Activated effector memory CD4-positive, alpha-beta T cell treated with anti-CD3 and anti-CD28 coated beads, Interleukin-2, amount 50 U/mL, for 16 hours (primary cell): Measurements from ENCODE around the gene CGREF1.
"Not testable (repeated sequence)": the region's sequence is repeated elsewhere in the genome, so short reads cannot be mapped to it uniquely, and the experiment has no call there.

ENCODE experiments used
- DNase-seq: peaks from one replicate; pipeline ENCODE4 v3.0.0-alpha.2; 2020

Gene CGREF1

DNA sequence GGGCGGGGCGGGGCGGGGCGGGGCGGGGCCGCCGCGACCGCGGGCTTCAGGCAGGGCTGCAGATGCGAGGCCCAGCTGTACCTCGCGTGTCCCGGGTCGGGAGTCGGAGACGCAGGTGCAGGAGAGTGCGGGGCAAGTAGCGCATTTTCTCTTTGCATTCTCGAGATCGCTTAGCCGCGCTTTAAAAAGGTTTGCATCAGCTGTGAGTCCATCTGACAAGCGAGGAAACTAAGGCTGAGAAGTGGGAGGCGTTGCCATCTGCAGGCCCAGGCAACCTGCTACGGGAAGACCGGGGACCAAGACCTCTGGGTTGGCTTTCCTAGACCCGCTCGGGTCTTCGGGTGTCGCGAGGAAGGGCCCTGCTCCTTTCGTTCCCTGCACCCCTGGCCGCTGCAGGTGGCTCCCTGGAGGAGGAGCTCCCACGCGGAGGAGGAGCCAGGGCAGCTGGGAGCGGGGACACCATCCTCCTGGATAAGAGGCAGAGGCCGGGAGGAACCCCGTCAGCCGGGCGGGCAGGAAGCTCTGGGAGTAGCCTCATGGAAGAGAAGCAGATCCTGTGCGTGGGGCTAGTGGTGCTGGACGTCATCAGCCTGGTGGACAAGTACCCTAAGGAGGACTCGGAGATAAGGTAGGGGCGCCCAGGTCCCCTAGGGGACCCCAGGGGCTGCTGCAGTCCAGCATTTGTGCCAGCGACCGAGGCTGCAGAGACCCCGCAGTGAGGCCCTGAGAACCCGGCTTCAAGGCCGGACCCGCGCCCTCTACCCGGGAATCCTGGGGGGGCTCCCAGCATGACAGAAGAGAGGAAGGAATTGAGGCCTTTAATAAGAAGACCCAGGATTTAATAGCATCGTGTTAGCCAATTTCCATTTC, 32.0 kb downstream of the CGREF1 start, which contains the start of gene KHK:
Gene KHK, plus strand, starts transcription at position 49 of the 870 bp plus-strand sequence. Its CDS starts 488 bp downstream, at position 537.
- no peak for DNase-seq

DNA sequence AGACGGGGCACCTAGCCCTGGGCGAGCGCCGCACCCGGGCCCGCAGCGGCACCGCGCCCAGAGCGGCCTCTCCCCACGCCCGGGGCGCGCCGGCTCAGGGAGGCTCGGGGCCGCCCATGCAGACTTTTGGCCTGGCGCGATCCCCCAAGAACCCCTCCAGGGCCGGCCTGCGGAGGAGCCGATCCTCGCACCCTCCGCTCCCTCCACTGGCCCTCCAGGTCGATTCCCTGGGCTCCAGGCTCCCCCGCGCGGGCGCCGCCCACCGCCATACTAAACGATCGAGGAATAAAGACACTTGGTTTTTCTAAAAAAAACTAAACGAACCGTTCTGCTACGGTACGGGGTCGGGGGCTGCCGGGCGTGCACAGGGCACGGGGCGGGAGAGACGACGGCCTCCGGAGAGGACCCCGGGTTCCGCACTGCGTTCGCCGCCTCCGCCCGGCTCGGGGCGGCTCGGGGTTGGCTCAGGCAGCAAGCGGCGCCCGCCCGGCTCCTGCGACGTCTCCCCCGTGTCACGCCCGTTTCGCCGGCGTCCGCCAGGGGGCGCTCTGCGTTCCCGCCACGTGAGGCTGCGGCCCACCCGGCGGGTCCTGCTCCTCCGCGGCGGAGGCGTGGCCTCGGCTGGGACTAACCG, 32.7 kb downstream of the CGREF1 start:
- peak; percentile 100 for DNase-seq

DNA sequence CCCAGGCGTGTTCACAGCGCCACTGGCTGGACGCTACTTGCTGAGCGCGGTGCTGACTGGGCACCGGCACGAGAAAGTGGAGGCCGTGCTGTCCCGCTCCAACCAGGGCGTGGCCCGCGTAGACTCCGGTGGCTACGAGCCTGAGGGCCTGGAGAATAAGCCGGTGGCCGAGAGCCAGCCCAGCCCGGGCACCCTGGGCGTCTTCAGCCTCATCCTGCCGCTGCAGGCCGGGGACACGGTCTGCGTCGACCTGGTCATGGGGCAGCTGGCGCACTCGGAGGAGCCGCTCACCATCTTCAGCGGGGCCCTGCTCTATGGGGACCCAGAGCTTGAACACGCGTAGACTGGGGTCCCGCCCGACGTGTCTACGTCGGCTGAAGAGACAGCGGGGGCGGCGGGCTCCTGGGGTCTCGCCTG, 33.2 kb downstream of the CGREF1 start:
- peak; percentile 71 for DNase-seq

DNA sequence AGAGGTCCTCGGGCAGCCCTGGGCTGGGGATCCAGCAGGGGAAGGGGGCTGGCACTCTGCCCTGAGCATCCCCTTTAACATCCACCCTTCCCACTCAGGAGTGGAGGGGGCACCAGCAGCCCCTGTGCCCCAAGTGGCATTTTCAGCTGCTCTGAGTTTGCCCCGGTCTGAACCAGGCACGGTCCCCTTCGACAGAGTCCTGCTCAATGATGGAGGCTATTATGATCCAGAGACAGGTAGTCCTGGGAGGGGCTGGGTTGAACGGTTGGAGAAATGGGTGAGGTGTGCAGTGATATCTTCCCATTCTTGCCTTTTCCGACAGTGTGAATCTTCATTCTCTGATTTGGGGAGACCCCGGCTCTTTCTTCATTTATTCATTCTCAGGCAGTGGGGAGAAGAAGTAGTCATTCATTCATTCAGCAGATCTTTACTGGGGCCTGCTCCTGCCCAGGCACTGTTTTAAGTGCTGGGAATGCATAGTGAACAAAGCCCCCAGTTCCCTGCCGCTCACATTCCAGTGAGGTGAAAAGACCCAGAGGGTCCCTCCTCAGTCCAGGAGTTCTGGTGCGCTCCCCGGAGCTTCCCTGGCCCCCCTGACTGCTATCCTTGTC, 33.8 kb downstream of the CGREF1 start:
- DNase-seq, result no peak

DNA sequence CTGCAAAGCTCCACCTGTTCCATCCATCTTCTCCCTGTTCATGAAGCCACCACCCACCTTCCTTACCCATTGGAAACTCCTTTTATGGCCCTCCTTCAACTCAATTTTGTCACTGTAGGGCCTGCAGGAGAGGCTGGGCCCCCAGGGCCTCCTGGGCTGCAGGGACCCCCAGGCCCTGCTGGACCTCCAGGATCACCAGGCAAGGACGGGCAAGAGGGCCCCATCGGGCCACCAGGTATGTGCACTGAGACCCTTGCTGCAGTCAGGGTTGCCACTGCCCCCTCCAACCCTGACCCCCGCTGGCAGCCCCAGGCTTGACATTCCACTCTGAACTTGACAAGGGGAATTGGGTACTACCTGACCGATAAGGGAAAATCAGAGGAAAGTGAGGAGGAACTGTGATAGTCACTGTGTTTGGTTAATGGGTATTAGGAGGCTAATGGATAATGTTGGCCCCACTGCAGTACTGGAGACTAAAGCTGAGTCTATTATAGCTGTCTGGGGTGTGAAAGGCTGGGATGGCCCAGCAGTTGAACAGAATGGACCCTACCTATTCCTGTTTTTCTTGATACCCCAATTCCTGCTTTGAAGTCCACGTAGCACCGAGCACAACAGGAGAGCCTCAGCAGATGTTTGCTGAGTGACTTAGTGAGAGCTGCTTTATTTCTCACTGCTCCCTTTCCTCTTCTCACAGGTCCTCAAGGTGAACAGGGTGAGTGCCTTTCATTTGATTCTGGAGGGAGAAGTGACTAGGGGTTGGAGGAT, 34.4 kb downstream of the CGREF1 start:
- DNase-seq, result no peak

DNA sequence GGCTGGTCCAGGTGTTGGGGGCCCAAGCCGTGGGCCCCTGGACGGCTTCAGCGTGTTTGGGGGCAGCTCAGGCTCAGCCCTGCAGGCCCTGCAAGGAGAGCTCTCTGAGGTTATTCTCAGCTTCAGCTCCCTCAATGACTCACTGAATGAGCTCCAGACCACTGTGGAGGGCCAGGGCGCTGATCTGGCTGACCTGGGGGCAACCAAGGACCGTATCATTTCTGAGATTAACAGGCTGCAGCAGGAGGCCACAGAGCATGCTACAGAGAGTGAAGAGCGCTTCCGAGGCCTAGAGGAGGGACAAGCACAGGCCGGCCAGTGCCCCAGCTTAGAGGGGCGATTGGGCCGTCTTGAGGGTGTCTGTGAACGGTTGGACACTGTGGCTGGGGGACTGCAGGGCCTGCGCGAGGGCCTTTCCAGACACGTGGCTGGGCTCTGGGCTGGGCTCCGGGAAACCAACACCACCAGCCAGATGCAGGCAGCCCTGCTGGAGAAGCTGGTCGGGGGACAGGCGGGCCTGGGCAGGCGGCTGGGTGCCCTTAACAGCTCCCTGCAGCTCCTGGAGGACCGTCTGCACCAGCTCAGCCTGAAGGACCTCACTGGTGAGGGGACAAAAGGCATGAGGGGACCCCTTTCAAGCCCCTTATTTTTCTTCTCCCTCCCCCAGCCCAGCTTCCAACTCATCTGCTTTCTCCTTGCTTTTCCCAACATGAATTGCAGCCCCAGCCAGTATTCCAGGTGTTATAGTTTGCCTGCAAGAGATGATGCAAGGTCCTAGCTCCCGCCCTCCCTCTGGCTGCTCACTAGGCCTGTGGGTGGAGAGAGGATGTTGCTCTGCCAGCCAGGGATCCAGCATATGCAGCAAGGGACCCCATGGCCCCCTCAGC, 35.3 kb downstream of the CGREF1 start:
- no peak for DNase-seq

DNA sequence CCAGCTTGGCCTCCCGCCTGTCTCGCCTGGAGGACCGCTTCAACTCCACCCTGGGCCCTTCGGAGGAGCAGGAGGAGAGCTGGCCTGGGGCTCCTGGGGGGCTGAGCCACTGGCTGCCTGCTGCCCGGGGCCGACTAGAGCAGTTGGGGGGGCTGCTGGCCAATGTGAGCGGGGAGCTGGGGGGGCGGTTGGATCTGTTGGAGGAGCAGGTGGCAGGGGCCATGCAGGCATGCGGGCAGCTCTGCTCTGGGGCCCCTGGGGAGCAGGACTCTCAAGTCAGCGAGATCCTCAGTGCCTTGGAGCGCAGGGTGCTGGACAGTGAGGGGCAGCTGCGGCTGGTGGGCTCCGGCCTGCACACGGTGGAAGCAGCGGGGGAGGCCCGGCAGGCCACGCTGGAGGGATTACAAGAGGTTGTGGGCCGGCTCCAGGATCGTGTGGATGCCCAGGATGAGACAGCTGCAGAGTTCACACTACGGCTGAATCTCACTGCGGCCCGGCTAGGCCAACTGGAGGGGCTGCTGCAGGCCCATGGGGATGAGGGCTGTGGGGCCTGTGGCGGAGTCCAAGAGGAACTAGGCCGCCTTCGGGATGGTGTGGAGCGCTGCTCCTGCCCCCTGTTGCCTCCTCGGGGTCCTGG, 36.0 kb downstream of the CGREF1 start:
- no peak for DNase-seq

DNA sequence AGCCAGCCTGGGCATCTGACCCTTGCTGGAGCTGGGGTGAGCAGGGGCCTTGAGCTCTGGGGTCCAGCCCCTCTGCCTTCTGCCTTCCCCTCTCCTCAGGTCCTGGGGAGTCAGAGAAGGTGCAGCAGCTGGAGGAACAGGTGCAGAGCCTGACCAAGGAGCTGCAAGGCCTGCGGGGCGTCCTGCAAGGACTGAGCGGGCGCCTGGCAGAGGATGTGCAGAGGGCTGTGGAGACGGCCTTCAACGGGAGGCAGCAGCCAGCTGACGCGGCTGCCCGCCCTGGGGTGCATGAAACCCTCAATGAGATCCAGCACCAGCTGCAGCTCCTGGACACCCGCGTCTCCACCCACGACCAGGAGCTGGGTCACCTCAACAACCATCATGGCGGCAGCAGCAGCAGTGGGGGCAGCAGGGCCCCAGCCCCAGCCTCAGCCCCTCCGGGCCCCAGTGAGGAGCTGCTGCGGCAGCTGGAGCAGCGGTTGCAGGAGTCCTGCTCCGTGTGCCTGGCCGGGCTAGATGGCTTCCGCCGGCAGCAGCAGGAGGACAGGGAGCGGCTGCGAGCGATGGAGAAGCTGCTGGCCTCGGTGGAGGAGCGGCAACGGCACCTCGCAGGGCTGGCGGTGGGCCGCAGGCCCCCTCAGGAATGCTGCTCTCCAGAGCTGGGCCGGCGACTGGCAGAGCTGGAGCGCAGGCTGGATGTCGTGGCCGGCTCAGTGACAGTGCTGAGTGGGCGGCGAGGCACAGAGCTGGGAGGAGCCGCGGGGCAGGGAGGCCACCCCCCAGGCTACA, 36.8 kb downstream of the CGREF1 start:
- no peak for DNase-seq

DNA sequence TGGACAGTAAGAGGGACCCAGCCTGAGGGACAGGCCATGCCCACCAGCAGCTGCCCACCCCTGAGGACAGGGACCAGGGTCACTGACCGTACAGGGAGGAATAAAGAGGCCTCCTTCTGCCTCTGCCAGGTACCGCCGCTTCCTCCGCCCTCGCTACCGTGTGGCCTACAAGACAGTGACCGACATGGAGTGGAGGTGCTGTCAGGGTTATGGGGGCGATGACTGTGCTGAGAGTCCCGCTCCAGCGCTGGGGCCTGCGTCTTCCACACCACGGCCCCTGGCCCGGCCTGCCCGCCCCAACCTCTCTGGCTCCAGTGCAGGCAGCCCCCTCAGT, 38.4 kb downstream of the CGREF1 start:
- DNase-seq, result no peak

DNA sequence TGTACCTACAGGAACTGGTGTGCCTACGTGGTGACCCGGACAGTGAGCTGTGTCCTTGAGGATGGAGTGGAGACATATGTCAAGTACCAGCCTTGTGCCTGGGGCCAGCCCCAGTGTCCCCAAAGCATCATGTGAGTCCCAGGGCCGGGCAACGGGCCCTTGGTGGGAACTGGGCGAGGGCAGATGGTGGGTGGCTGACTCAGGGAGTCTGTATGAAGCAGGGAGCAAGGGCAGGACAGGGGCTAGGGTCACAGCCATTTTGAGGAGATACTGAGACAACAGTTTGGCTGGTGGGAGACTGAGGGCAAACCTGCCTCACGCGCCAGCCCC, 38.8 kb downstream of the CGREF1 start:
- DNase-seq, result no peak

DNA sequence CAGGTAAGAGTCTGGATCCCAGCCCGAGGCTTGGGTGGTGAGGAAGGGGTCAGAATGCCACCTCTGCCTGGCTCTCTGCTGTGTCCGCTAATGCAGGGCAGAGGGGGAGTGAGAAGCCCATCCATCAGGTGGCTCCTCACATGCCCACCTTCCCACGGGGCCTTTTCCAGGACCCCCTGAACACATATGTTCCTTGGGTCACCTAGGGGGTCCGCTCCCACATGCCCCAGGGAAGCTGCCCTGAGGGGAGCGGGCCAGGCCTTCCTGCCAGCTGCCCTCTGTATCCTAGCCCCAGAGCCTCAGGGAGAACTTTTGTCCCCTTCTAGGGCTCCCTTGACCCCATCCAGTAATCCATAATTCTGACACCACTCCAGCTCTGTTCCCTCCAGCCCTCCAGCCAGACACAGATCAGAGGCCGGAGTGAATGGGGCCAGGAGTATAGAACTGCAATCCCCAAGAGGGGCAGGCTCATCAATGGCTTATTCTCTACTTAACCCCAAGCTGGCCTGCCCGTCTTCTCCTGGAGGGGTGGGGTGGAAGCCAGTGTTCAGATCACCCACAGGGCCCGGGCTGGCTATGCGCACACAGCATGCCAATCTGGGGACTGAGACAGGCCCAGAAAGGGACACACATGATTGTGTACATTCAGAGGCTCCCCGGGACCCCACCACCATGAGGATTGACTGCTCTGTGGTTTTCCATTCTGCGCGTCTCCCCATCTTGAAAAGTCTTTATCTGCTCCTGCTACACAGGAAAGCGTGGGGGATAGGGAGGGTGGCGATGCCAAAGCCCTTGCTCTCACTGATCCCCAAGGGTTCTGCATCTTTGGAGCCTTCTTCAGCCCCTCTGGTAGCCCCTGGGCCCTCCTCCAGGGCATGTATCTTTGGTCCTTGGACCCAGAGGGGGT, 39.4 kb downstream of the CGREF1 start:
- no peak for DNase-seq

DNA sequence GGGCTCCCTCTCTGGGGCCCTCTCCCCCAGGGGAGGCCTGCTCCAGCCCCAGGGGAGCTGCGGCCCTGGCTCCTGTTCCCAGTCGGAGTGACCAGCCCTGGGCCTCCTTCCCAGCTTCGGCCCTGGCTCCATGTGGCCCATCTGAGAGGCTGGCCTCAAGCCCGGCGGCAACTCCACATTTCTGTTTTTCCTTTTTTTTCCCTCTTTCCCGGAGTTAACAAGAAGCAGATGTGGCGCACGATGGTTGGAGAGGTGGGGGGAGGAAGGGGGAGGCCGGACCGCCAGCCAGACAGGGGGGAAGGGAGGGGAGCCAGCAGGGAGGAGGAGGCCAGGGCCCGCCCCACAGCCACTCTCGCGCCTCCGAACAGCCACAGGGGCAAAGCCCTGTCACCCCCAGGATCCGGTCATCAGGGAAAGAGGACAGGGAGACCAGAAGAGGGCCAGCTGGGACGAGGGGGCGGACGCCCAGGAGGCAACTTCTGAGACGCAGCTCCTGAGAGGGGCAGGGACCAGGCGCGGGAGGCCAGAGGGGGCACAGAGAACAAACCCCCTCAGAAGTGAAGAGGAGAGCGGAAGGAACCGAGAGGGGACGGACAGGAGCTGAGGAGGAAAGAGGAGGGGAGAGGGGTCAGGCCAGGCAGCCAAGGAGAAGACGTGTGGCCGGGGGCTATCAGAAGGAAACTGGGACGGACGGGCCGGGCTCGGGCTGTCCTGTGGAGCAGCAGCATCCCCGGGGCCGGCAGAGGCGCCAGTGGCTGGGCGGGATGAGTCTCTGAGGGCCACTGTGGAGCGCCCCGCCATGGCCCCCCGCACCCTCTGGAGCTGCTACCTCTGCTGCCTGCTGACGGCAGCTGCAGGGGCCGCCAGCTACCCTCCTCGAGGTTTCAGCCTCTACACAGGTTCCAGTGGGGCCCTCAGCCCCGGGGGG, 40.4 kb downstream of the CGREF1 start, which contains the start of gene EMILIN1:
Gene EMILIN1, plus strand, starts transcription at position 349 of the 928 bp plus-strand sequence. Its CDS starts 451 bp downstream, at position 800.
- no peak for DNase-seq

DNA sequence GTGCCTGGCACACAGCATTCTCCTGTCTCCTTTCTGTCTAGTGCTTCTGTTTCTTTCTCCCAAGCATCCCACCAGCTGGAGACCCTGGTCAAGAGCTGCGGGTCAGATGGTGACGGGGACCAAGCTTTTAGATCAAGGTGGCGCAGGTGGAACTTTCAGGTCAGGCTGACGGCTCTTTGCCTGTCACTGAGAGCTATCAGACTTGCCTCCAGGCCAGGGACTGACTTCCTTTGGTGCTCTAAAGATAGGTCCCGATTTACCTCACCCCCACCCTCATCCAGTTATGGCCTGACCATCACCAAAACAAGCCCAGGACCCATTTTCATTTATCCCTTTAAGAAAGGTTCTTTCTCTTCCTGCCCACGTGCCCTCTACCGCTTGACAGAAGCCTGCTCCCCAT, 41.7 kb downstream of the CGREF1 start:
- no peak for DNase-seq

DNA sequence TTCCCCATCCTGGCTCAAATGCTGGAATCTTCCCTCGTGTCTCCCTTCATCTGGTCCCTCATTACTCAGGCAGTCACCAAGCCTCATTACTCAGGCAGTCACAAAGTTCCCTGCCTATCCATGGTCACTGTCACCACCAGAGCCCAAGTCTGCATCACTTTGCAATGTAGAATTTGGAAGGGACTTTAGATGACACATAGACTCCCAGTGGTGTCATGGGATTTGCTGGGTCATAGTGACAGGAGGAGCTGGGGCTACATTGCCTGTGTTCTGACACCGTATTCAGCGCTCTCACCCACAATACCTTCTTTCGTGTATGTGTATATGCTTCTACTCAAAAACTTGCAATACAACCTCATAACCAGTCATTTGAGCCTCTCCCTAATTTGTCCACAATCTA, 42.6 kb downstream of the CGREF1 start:
- DNase-seq, result no peak

DNA sequence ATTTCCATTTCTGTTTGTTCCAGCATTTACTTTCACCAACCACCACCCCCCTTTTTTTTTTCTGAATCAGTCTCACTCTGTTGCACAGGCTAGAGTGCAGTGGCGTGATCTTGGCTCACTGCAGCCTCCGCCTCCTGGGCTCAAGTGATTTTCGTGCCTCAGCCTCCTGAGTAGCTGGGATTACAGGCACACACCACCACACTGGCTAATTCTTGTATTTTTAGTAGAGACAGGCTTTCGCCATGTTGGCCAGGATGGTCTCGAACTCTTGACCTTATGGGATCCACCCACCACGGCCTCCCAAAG, 43.4 kb downstream of the CGREF1 start:
- not testable (repeated sequence) for DNase-seq

DNA sequence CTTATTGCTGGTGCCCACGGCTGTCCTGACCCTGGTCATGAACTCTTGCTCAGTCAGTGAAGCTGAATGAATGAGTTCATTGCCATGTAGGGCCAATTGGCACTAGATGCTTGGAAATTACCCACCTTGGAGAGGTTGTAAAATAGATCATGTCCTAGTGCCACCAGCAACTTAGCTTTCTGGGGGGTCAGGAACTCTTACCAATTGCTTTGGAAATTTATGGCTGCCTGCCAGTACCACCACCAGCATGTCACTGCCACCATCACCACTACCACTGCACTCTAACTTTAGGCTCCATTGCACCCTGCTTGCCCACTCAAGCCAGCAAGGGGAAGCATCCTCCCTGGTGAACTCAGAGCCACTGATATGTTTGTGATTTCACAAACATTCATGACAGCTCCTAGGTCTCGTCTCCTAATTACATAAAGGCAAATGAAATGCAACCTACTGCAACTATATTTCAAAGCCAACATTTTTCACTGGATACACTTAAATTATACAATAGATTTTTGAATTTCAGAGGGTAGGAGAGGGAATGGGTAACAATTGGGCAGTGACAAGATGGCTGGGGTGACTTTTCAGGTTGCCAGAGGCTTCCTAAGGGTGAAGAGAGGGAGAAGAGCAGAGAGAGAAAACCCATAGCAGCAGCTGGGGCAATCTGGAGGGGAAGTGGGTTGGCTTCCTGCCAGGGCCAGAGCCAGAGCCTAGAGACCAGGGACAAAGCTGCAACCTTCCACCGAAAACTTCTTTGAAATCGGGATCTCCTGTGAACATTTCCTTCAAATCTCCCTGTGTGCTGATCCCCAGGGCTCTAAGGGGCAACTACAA, 44.0 kb downstream of the CGREF1 start:
- DNase-seq, result peak; percentile 79

DNA sequence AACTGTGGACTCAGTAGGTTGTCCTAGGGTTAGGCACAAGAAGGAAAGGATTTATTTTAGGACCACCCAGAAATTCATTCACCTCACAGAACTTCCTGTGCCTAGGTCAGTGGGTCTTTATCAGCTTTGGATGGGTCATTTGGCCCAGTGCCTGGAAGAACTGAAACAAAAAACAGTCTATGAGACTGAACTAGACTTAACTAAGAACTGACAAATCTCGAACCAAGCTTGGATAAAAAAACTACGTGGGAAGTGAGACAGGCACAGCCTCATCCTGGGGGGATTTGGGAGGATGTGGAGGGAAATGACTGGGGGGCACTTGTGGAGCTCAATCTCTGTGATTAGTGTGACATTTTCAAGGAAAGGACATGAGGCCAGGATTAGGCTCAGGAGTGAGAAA, 45.1 kb downstream of the CGREF1 start:
- no peak for DNase-seq

DNA sequence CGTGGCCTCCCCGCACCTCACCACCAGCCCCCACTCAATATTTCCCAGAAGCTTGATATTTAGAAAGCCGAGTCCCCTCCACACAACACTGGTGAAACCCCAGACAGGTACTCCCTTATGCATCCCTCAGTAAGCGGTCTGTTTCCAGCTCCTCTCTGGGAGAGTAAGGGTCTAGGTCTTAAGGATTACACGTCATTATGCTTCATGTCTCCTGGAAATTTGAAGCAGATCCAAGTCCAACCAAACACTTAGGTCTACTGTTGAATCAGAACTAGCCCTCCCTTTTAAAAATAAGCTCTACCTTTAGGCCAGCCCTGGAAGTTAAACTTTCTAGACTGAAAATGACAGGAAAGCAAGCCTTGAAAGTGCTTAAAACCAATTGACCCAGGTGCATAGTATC, 46.0 kb downstream of the CGREF1 start:
- no peak for DNase-seq
